WERI-Rb-1 (cell line): ENCODE data around the gene HDAC10.

Source experiments
- DNase-seq: peaks from one replicate; pipeline ENCODE4 v3.0.0-alpha.2; 2020
- H3K27ac ChIP-seq: fragments of 250-450 bp; sonication (Bioruptor Pico); 2 replicates; pipeline ENCODE4 v1.5.1; 2020; ENCODE audit warnings: mild to moderate bottlenecking, moderate library complexity
- H3K27me3 ChIP-seq: fragments of 250-450 bp; sonication (Bioruptor Pico); 2 replicates; pipeline ENCODE4 v1.5.1; 2021; ENCODE audit warnings: mild to moderate bottlenecking, low read depth, moderate library complexity; ENCODE audit not compliant: insufficient read depth, severe bottlenecking
- H3K36me3 ChIP-seq: fragments of 250-450 bp; sonication (Bioruptor Pico); 2 replicates; pipeline ENCODE4 v1.5.1; 2020; ENCODE audit warnings: mild to moderate bottlenecking, moderate library complexity
- H3K4me3 ChIP-seq: 2 replicates; pipeline ENCODE4 v1.5.1; 2011; ENCODE audit warnings: low read depth, mild to moderate bottlenecking, control low read depth, low read length
- H3K9me3 ChIP-seq: fragments of 250-450 bp; sonication (Bioruptor Pico); 2 replicates; pipeline ENCODE4 v1.5.1; 2021; ENCODE audit warnings: mild to moderate bottlenecking, moderate library complexity; ENCODE audit not compliant: severe bottlenecking
- TF ChIP-seq, protein P1 (sequence below): IDR thresholded peaks from 2 replicates; pipeline ENCODE4 v1.5.1; 2011; ENCODE audit warnings: low read depth, mild to moderate bottlenecking, control low read depth, inconsistent platforms, low read length

HDAC10 gene

DNA sequence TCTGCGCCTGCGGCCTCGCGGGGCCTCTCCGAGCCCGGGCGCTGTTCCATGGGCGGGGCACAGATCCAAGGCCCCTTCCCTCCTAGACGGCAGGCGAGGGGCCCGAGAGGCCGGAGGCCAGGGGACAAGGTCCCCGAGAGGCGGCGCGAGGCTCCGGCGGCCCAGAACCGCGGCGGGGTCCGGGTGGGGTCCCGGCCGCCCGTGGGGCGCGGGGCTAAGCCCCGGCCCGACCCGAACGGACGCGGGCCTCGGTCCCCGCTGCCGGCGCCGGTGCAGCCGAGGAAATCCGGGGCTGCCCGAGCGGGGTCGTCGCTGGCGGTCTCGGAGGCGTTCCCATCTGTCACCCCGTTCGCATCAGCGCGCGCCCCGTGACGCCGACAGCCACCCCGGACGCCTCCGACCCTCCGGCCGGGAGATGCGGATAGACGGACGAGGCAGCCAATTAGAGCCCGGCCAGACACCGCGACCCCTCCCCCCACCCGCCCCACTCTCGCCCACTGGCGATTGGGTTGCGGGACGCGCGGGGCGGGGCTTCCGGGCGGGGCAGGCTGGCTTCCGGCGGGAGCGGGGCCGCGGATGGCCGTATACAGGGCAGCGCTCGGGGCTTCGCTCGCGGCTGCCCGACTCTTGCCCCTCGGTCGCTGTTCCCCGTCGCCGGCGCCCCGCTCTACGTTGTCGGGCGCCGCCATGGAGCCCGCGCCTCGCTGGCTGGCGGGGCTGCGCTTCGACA lies 50.4 kb downstream of the HDAC10 start, which contains the start of gene SELENOO:
TSS of gene SELENOO (plus strand) at position 551 of the 730 bp plus-strand sequence. CDS start at position 577, 26 bp downstream.
- Histone ChIP-seq H3K9me3 (no peaks in the 10 kb centered on the region), H3K27me3 (no peaks in the 10 kb centered on the region), H3K4me3 (peak within 1 kb of the TSS; percentile 74), H3K36me3 (peaks cover 43% of the 10 kb centered on the region), H3K27ac (peak within 1 kb of the TSS; percentile 87)
- DNase-seq: peak; percentile 94
- TF ChIP-seq, protein P1, sequence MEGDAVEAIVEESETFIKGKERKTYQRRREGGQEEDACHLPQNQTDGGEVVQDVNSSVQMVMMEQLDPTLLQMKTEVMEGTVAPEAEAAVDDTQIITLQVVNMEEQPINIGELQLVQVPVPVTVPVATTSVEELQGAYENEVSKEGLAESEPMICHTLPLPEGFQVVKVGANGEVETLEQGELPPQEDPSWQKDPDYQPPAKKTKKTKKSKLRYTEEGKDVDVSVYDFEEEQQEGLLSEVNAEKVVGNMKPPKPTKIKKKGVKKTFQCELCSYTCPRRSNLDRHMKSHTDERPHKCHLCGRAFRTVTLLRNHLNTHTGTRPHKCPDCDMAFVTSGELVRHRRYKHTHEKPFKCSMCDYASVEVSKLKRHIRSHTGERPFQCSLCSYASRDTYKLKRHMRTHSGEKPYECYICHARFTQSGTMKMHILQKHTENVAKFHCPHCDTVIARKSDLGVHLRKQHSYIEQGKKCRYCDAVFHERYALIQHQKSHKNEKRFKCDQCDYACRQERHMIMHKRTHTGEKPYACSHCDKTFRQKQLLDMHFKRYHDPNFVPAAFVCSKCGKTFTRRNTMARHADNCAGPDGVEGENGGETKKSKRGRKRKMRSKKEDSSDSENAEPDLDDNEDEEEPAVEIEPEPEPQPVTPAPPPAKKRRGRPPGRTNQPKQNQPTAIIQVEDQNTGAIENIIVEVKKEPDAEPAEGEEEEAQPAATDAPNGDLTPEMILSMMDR: no peak

DNA sequence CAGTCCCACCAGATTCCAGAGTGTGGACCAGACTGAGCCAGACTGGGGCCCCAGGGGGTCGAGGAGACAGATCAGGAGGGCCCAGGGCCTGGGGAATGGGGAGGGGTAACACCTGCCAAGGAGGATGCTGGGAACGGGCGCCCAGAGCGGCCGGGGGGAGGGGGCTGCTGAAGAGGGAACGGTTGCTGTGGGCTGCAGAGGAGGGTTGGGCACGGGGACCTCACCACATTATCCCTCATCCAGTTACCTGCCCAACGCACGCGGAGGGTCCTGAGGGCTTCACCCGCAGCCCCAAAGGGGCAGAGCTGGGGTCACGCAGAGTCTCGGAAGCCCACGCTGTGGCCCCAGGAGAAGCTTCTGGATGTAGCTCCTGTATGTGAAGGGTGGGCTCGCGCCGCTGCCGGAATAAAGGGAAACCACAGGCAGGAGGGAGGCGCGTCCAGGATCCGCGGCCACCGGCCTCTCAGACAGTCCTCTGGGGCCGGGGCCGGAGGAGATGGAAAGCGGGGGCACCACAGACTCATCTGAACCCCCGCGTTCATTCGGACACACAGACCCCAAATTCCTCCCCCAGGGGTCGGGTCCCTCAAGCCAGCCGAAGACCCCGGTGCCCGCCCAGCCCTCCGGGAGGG lies 51.1 kb downstream of the HDAC10 start:
- no peaks in the 10 kb centered on the region for H3K9me3 ChIP-seq
- DNase-seq: peak; percentile 68
- peak overlapping the region; percentile 74 for H3K4me3 ChIP-seq
- peaks cover 45% of the 10 kb centered on the region for H3K36me3 ChIP-seq
- TF ChIP-seq, protein P1: no peak
- no peaks in the 10 kb centered on the region for H3K27me3 ChIP-seq
- peak overlapping the region; percentile 87 for H3K27ac ChIP-seq

DNA sequence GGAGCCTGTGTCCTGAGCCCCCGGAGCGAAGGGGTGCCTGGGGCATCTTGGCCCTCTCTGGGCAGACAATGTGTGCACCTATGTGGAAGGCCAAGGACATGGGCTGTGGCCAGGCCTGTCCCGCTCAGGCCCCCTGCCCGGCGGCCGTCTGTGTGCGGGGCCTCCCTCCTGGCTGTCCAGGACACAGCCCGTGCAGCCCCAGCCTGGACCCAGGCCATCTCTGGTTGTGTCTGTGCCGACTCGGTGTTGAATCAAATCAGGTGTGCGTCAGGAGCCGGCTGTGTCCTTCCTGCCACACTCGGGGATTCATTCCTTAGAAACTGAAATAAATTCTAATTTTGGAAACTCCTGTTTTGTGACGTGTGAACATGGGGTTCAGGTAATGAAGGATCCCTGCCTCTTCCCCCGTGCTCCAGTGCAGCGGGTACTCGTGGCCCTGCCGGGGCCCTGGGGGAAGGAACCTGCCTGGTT lies 51.8 kb downstream of the HDAC10 start:
- TF ChIP-seq, protein P1: no peak
- Histone ChIP-seq H3K27ac (peak overlapping the region; percentile 87), H3K9me3 (no peaks in the 10 kb centered on the region), H3K27me3 (no peaks in the 10 kb centered on the region), H3K4me3 (no peak overlapping the region), H3K36me3 (peaks cover 51% of the 10 kb centered on the region)
- DNase-seq: no peak

DNA sequence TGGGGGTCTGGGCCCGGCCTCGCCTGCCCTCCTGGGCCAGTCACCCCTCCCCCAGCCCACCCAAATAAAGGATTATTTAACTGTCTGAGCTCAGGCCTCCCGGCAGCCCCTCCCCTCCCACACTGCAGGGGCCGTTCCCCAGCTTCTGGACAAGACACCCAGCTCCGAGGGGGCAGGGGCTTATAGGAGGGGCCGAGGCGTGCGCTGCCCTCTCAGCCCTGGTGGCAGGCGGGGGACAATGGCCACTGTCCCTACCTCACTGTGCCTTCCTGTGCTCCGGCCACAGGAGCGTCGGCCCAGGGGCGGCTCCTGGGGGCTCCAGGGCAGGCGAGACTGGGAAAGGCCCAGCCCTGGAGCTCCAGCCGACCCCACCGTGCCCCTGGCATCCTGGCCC lies 52.4 kb downstream of the HDAC10 start:
- Histone ChIP-seq H3K9me3 (no peaks in the 10 kb centered on the region), H3K36me3 (peaks cover 47% of the 10 kb centered on the region), H3K27me3 (no peaks in the 10 kb centered on the region), H3K27ac (peak overlapping the region; percentile 24; the same call in 1 of the 2 replicates), H3K4me3 (no peak overlapping the region)
- TF ChIP-seq, protein P1: no peak
- DNase-seq: no peak

DNA sequence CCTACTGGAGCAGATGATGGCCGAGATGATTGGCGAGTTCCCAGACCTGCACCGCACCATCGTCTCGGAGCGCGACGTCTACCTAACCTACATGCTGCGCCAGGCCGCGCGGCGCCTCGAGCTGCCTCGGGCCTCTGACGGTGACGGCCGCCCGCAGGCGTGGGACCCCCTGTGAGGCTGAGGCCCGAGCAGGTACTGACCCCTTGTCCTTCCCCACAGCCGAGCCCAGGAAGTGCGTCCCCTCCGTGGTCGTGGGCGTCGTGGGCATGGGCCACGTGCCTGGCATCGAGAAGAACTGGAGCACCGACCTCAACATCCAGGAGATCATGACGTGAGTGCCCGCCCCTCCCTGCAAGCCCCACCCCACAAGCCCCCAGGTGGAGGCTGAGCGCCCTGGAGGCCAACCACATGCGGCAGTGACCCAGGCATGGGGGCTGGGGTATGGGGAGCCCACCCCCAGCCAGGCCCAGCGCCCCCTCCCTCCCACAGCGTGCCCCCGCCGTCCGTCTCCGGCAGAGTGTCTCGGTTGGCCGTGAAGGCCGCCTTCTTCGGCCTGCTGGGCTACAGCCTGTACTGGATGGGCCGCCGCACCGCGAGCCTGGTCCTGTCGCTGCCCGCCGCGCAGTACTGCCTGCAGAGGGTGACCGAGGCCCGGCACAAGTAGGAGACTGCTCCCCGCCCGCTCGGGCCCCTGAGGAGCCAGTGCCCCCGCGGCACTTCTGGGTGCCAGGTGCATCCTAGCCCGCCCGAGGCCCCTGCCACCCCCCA lies 53.0 kb downstream of the HDAC10 start:
- no peak for DNase-seq
- Histone ChIP-seq H3K9me3 (no peaks in the 10 kb centered on the region), H3K27me3 (no peaks in the 10 kb centered on the region), H3K4me3 (no peak overlapping the region), H3K27ac (no peak overlapping the region), H3K36me3 (peaks cover 41% of the 10 kb centered on the region)
- TF ChIP-seq, protein P1: no peak
